OCI-LY3 (cell line): Measurements from ENCODE around the gene RHOF.

Experiments
- EZH2phosphoT487 ChIP-seq: fragments of 200-600 bp; shearing (Covaris generic); IDR thresholded peaks from 2 replicates; pipeline ENCODE4 v1.6.1; 2018; ENCODE audit warnings: antibody characterized with exemption, mixed run types, low read depth
- TF ChIP-seq, protein P1 (sequence below): fragments of 200-600, 300-600 bp; sonication (generic); IDR thresholded peaks from 2 replicates; pipeline ENCODE4 v1.5.1; 2014; ENCODE audit warnings: antibody characterized with exemption, low read length, low read depth

DNA sequence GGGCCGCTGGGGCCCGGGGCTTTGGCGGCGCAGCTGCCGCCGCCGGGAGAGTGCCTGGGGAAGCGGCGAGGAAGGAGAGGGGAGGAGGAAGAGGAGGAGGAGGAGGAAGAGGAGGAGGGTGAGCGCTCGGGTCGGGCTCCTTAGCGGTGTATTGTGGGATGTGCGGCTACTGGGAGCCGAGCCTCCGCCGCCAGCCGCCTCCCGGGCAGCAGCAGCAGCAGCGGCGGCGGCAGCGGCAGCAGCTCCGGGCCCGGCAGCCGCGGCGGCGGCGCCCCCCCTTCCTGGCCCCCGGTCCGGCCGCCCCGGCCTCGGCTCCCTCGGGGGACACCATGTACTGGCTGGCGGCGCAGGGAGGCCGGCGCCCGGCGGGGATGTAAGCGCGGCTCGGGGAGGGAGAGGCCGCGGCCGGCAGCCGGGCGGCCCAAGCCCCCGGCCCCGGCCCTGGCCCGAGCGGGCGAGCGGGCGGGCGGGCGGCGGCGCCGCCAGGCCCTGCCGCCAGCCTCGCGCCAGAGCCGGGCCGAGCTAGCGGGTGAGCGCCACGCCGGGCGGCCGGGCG is 10.5 kb upstream of the RHOF start, which contains the start of gene SETD1B:
- TF ChIP-seq, protein P1, sequence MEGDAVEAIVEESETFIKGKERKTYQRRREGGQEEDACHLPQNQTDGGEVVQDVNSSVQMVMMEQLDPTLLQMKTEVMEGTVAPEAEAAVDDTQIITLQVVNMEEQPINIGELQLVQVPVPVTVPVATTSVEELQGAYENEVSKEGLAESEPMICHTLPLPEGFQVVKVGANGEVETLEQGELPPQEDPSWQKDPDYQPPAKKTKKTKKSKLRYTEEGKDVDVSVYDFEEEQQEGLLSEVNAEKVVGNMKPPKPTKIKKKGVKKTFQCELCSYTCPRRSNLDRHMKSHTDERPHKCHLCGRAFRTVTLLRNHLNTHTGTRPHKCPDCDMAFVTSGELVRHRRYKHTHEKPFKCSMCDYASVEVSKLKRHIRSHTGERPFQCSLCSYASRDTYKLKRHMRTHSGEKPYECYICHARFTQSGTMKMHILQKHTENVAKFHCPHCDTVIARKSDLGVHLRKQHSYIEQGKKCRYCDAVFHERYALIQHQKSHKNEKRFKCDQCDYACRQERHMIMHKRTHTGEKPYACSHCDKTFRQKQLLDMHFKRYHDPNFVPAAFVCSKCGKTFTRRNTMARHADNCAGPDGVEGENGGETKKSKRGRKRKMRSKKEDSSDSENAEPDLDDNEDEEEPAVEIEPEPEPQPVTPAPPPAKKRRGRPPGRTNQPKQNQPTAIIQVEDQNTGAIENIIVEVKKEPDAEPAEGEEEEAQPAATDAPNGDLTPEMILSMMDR, result no peak
- TF ChIP-seq EZH2phosphoT487, result no peak
